Cardiac muscle cell (in vitro differentiated cells and primary cell): Measurements from ENCODE around the gene SNURF. TPM values are rescaled to one million over a fixed set of nuclear protein-coding genes. Genes with fewer than 3 reads are reported as not detected.
"Not testable (repeated sequence)": the region's sequence is repeated elsewhere in the genome, so short reads cannot be mapped to it uniquely, and the experiment has no call there.

Experiments used
- DNase-seq, 2 donors: peaks; one replicate each; pipeline versions ENCODE4 v3.0.0 to v3.0.0-alpha.2; 2010 to 2017; ENCODE audit warnings: low read depth in 1 of 2, low spot score in 1 of 2
- H3K27ac ChIP-seq: fragments of 200-600 bp; sonication (generic); 2 replicates; pipeline ENCODE4 v1.5.1; 2016
- H3K27me3 ChIP-seq: fragments of 200-600 bp; sonication (generic); 2 replicates; pipeline ENCODE4 v1.6.0; 2016; ENCODE audit warnings: control low read depth
- H3K36me3 ChIP-seq: fragments of 200-600 bp; sonication (generic); 2 replicates; pipeline ENCODE4 v1.5.1; 2016; ENCODE audit warnings: control low read depth
- H3K4me1 ChIP-seq: fragments of 200-600 bp; sonication (generic); 2 replicates; pipeline ENCODE4 v1.8.1; 2017; ENCODE audit warnings: low read depth, mild to moderate bottlenecking, mixed run types
- H3K4me3 ChIP-seq: fragments of 200-600 bp; sonication (generic); 2 replicates; pipeline ENCODE4 v1.5.1; 2016; ENCODE audit warnings: mild to moderate bottlenecking
- H3K9me3 ChIP-seq: fragments of 200-600 bp; sonication (generic); 2 replicates; pipeline ENCODE4 v1.5.1; 2017; ENCODE audit warnings: low read depth, mild to moderate bottlenecking, control low read depth
- CTCF ChIP-seq: IDR thresholded peaks from 2 replicates; pipeline ENCODE4 v1.5.1; 2012; ENCODE audit warnings: low read depth, mild to moderate bottlenecking, low read length
- polyA plus RNA-seq: library from polyadenylated mRNA; unstranded; fragments of >200 nt; fragmentation: Nextera tagmentation; extraction: Ambion mirVana; gene quantifications from 2 replicates; pipeline ENCODE4 v1.2.1, GENCODE V29; 2016
- total RNA-seq: library from RNA; depleted of rRNA; stranded (reverse); fragments of >200 nt; gene quantifications from 2 replicates; pipeline ENCODE4 v1.2.3, GENCODE V29; 2016

SNURF gene, protein sequence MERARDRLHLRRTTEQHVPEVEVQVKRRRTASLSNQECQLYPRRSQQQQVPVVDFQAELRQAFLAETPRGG
- 10.2 and 11.2 TPM in 2 replicates for total RNA-seq
- polyA plus RNA-seq = 12.0 and 13.5 TPM in 2 replicates

DNA sequence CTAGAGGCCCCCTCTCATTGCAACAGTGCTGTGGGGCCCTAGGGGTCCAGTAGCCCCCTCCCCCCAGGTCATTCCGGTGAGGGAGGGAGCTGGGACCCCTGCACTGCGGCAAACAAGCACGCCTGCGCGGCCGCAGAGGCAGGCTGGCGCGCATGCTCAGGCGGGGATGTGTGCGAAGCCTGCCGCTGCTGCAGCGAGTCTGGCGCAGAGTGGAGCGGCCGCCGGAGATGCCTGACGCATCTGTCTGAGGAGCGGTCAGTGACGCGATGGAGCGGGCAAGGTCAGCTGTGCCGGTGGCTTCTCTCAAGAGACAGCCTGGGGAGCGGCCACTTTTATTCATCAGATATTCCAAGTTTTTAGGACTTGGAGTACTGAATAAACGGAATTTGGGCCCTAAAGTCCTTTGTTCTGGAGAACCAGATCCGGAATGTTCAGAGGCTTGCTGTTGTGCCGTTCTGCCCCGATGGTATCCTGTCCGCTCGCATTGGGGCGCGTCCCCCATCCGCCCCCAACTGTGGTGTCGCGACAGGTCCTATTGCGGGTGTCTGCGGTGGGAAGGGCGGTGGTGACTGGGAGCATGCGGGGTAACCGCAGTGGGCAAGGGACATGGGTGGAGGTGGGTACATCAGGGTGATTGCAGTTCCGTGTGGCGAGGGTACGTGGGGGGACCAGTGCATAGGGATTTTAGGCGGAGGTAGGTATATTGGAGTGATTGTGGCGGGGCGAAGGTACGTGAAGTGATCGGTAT is at the start of gene SNURF, which contains the start of gene SNRPN:
SNURF (plus strand) TSS at position 205 of the 748 bp plus-strand sequence; CDS start at position 267, 62 bp downstream.
SNRPN (plus strand) TSS at position 205 of the 748 bp plus-strand sequence. CDS start 19,467 bp downstream, outside the sequence.
- H3K4me1 ChIP-seq = peaks cover 10% of the 10 kb centered on the region
- TF ChIP-seq CTCF = no peak
- peak; percentile 79 for DNase-seq
- H3K27ac ChIP-seq = peak within 1 kb of the TSS; percentile 93
- no peaks in the 10 kb centered on the region for H3K27me3 ChIP-seq
- no peaks in the 10 kb centered on the region for H3K36me3 ChIP-seq
- peak within 1 kb of the TSS; percentile 60 for H3K4me3 ChIP-seq
- no peaks in the 10 kb centered on the region for H3K9me3 ChIP-seq

DNA sequence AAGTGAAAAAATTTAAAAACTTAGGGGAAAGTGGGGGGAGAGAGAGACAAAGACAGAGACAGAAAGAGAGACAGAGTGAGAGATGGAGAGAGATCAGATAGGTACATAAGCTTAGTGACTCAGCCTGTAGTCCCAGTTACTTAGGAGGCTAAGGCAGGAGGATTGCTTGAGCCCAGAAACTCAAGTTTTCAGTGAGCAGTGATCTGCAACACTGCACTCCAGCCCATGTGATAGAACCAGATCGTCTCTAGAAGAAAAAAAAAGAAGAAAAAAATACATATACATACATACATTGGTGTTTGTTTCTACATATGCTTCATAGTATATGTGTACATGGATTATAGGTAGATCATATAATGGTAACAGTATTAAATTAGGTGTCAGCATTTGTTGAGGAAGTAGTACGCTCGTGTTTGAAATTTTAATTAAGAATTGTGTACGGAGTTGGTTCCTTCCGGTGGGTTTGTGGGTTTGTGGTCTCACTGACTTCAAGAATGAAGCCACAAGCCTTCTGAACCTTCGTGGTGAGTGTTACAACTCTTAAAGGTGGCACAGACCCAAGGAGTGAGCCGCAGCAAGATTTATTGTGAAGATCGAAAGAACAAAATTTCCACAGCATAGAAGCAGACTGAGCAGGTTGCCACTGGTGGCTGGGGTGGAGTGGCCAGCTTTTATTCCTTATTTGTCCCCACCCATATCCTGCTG is 38.3 kb upstream of the SNURF start:
- no peak for TF ChIP-seq CTCF
- Histone ChIP-seq H3K27me3 (no peaks in the 10 kb centered on the region), H3K27ac (no peak overlapping the region), H3K4me3 (no peak overlapping the region), H3K4me1 (no peaks in the 10 kb centered on the region), H3K9me3 (no peaks in the 10 kb centered on the region), H3K36me3 (peaks cover 3% of the 10 kb centered on the region)
- DNase-seq = no peak

GRCh38 chr15:24917431-24917830 is 37.4 kb upstream of the SNURF start:
- H3K27ac ChIP-seq = no peak overlapping the region
- H3K9me3 ChIP-seq = no peaks in the 10 kb centered on the region
- no peak overlapping the region for H3K4me3 ChIP-seq
- H3K27me3 ChIP-seq = no peaks in the 10 kb centered on the region
- no peak for DNase-seq
- H3K36me3 ChIP-seq = peaks cover 3% of the 10 kb centered on the region
- H3K4me1 ChIP-seq = no peaks in the 10 kb centered on the region
- no peak for TF ChIP-seq CTCF

- H3K4me3 ChIP-seq = no peak overlapping the region
- H3K9me3 ChIP-seq = no peaks in the 10 kb centered on the region
- peaks cover 3% of the 10 kb centered on the region for H3K36me3 ChIP-seq
- H3K27ac ChIP-seq = no peak overlapping the region
- no peaks in the 10 kb centered on the region for H3K4me1 ChIP-seq
- no peak for DNase-seq
- no peaks in the 10 kb centered on the region for H3K27me3 ChIP-seq
- TF ChIP-seq CTCF = no peak
Measured at GRCh38 chr15:24919446-24919845, 35.3 kb upstream of the SNURF start.

GRCh38 chr15:24922781-24923180 is 32.0 kb upstream of the SNURF start:
- not testable (repeated sequence) for H3K9me3 ChIP-seq, H3K27ac ChIP-seq, H3K36me3 ChIP-seq, H3K27me3 ChIP-seq, DNase-seq, H3K4me3 ChIP-seq, H3K4me1 ChIP-seq

DNA sequence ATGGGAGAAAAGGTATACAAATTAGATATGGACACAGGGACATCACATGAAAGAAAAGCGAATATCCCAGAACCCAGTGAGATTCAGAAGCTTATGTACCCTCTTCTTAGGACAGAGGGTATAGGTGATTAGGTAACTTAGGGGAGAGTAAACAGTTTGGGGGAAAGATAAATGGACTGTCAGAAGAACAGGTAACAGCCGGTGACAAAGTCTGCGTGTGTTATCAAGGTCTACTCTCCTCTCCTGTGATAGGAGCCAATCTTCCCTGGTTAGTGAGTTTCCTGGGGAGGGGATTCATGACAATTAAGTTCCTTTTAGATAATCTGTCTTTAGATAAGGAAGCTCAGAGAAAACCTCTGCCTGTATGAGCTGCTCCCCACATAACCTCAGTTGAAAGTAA is 30.6 kb upstream of the SNURF start:
- Histone ChIP-seq H3K27me3 (no peaks in the 10 kb centered on the region), H3K9me3 (no peaks in the 10 kb centered on the region), H3K27ac (no peak overlapping the region), H3K36me3 (peaks cover 8% of the 10 kb centered on the region), H3K4me1 (no peaks in the 10 kb centered on the region), H3K4me3 (no peak overlapping the region)
- no peak for TF ChIP-seq CTCF
- DNase-seq = no peak
